Measurements from ENCODE around the gene BNC2.

DNA sequence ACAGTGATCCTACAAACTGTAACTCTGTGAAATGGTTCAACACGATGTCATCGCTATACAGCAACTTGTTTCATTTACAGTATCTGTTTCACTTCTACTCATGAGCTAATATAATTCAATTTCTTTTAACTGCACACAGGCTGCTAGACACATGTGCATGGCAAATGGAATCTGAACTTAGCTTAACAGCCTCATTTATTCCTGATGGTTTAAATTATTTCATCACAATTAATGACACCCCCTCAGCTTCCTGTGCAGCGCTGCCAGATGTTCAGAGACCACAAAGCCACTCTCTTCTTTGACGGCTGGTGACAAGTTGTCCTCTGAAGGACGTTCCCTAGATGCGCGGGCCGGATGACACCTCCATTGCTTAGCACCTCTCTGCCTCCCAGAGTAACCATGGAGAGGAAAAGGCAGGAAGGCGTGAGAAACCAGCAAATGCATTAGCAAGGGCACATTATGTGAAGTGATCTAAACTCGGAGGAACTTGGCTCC lies 191.1 kb downstream of the BNC2 start:
- TF ChIP-seq, protein P1, sequence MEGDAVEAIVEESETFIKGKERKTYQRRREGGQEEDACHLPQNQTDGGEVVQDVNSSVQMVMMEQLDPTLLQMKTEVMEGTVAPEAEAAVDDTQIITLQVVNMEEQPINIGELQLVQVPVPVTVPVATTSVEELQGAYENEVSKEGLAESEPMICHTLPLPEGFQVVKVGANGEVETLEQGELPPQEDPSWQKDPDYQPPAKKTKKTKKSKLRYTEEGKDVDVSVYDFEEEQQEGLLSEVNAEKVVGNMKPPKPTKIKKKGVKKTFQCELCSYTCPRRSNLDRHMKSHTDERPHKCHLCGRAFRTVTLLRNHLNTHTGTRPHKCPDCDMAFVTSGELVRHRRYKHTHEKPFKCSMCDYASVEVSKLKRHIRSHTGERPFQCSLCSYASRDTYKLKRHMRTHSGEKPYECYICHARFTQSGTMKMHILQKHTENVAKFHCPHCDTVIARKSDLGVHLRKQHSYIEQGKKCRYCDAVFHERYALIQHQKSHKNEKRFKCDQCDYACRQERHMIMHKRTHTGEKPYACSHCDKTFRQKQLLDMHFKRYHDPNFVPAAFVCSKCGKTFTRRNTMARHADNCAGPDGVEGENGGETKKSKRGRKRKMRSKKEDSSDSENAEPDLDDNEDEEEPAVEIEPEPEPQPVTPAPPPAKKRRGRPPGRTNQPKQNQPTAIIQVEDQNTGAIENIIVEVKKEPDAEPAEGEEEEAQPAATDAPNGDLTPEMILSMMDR (IDR thresholded peaks at IDR 0.05), result no peak
- TF ChIP-seq EZH2phosphoT487 (IDR thresholded peaks at IDR 0.05) (no peak), EZH2 (IDR thresholded peaks at IDR 0.05) (no peak)
